DND-41 (cell line): ENCODE results near the gene USF3.

ENCODE experiments used
- ATAC-seq: fragments of 200-7000 bp; cut with Tn5 transposase; 3 replicates; pipeline ENCODE4 v1.9.1; 2021; ENCODE audit warnings: low read depth; ENCODE audit not compliant: insufficient read depth
- DNase-seq: peaks from one replicate; pipeline ENCODE4 v3.0.0-alpha.2; 2020
- H2AFZ ChIP-seq: 2 replicates; pipeline ENCODE4 v1.6.0; 2012; ENCODE audit warnings: low read depth, low read length
- H3K27ac ChIP-seq: 2 replicates; pipeline ENCODE4 v1.5.1; 2012; ENCODE audit warnings: low read length, inconsistent platforms
- H3K27me3 ChIP-seq: fragments of 200-600 bp; sonication (generic); 2 replicates; pipeline ENCODE4 v1.6.0; 2012; ENCODE audit warnings: low read length, mild to moderate bottlenecking, inconsistent platforms; ENCODE audit not compliant: insufficient read depth, poor library complexity
- H3K36me3 ChIP-seq: 2 replicates; pipeline ENCODE4 v1.5.1; 2012; ENCODE audit warnings: low read length, inconsistent platforms; ENCODE audit not compliant: insufficient read depth
- H3K4me1 ChIP-seq: 2 replicates; pipeline ENCODE4 v1.5.1; 2012; ENCODE audit warnings: mild to moderate bottlenecking, low read length; ENCODE audit not compliant: insufficient read depth
- H3K4me2 ChIP-seq: 2 replicates; pipeline ENCODE4 v1.6.0; 2012; ENCODE audit warnings: mild to moderate bottlenecking, moderate library complexity, low read length, inconsistent platforms; ENCODE audit not compliant: insufficient read depth
- H3K4me3 ChIP-seq, 2 experiments: fragments of 200-600 bp in 1 of 2; shearing (Covaris generic) in 1 of 2; 2 replicates each; pipeline ENCODE4 v1.5.1; 2012 to 2016; ENCODE audit warnings: inconsistent platforms in 2 of 2, low read length in 2 of 2, mild to moderate bottlenecking in 2 of 2, low read depth in 1 of 2, moderate library complexity in 1 of 2
- H3K79me2 ChIP-seq: 2 replicates; pipeline ENCODE4 v1.6.0; 2012; ENCODE audit warnings: low read length, inconsistent platforms; ENCODE audit not compliant: insufficient read depth
- H3K9ac ChIP-seq: 2 replicates; pipeline ENCODE4 v1.6.0; 2012; ENCODE audit warnings: low read depth, mild to moderate bottlenecking, inconsistent platforms, low read length, moderate library complexity
- H3K9me3 ChIP-seq: 2 replicates; pipeline ENCODE4 v1.5.1; 2012; ENCODE audit warnings: low read length, moderate library complexity, mild to moderate bottlenecking, inconsistent platforms; ENCODE audit not compliant: insufficient read depth, severe bottlenecking
- H4K20me1 ChIP-seq: 2 replicates; pipeline ENCODE4 v1.6.0; 2012; ENCODE audit warnings: low read length; ENCODE audit not compliant: insufficient read depth
- EZH2 ChIP-seq: IDR thresholded peaks from 3 replicates; pipeline ENCODE4 v1.6.1; 2012; ENCODE audit warnings: borderline replicate concordance, low read depth, mild to moderate bottlenecking, moderate library complexity, low read length, inconsistent platforms; ENCODE audit not compliant: severe bottlenecking
- TF ChIP-seq, protein P1 (sequence below): IDR thresholded peaks from 2 replicates; pipeline ENCODE4 v1.5.1; 2012; ENCODE audit warnings: borderline replicate concordance, low read length, moderate library complexity, mild to moderate bottlenecking; ENCODE audit not compliant: poor library complexity, severe bottlenecking; ENCODE audit errors: extremely low read depth

The USF3 gene

GRCh38 chr3:113614402-113614801 is 82.0 kb downstream of the USF3 start:
- ATAC-seq, result no peak

DNA sequence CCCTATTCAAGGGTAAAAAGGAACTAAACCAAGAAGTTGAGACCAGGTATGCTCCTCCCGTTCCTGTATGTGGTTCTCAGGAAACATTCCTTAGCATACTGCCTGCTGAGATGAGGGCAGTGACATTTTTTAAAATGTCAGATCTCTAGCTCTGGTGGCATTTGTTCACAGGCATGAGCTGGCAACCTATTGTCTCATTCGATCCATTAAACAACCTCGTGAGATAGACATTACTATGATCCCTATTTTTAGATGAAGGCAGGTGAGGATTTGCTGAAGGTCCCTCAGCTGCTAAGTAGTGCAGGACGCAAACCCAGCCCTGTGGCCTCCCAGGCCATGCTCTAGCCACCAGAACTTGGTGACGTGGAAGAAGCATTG is 89.2 kb downstream of the USF3 start:
- Histone ChIP-seq H2AFZ (peak overlapping the region; percentile 33), H4K20me1 (no peaks in the 10 kb centered on the region), H3K4me1 (peaks cover 32% of the 10 kb centered on the region), H3K9ac (peak overlapping the region; percentile 26; the same call in 1 of the 2 replicates), H3K9me3 (no peaks in the 10 kb centered on the region), H3K36me3 (no peaks in the 10 kb centered on the region), H3K4me3 (peak overlapping the region in 1 of 2 experiments; percentile 40; a peak in 2 of 4 replicates), H3K27me3 (no peaks in the 10 kb centered on the region), H3K79me2 (no peaks in the 10 kb centered on the region), H3K27ac (peak overlapping the region; percentile 72), H3K4me2 (peak overlapping the region; percentile 64)
- no peak for TF ChIP-seq EZH2
- TF ChIP-seq, protein P1, sequence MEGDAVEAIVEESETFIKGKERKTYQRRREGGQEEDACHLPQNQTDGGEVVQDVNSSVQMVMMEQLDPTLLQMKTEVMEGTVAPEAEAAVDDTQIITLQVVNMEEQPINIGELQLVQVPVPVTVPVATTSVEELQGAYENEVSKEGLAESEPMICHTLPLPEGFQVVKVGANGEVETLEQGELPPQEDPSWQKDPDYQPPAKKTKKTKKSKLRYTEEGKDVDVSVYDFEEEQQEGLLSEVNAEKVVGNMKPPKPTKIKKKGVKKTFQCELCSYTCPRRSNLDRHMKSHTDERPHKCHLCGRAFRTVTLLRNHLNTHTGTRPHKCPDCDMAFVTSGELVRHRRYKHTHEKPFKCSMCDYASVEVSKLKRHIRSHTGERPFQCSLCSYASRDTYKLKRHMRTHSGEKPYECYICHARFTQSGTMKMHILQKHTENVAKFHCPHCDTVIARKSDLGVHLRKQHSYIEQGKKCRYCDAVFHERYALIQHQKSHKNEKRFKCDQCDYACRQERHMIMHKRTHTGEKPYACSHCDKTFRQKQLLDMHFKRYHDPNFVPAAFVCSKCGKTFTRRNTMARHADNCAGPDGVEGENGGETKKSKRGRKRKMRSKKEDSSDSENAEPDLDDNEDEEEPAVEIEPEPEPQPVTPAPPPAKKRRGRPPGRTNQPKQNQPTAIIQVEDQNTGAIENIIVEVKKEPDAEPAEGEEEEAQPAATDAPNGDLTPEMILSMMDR, result no peak
- DNase-seq, result no peak
- ATAC-seq, result peak; percentile 21; the same call in 2 of the 3 replicates

More at GRCh38 chr3:113614402-113614801, 82.0 kb downstream of the USF3 start:
- Histone ChIP-seq H4K20me1 (no peaks in the 10 kb centered on the region), H3K36me3 (no peaks in the 10 kb centered on the region), H3K27me3 (no peaks in the 10 kb centered on the region), H3K79me2 (no peaks in the 10 kb centered on the region), H3K4me1 (no peaks in the 10 kb centered on the region), H3K9ac (no peak overlapping the region), H2AFZ (no peak overlapping the region), H3K4me3 (no peak overlapping the region), H3K9me3 (no peaks in the 10 kb centered on the region), H3K27ac (no peak overlapping the region), H3K4me2 (no peak overlapping the region)
- no peak for TF ChIP-seq EZH2
- DNase-seq, result no peak

GRCh38 chr3:113606539-113607218 is 89.8 kb downstream of the USF3 start:
- Histone ChIP-seq H3K4me3 (peak overlapping the region in 1 of 2 experiments; percentile 40; a peak in 2 of 4 replicates), H3K4me2 (peak overlapping the region; percentile 64), H3K27ac (peak overlapping the region; percentile 72)

GRCh38 chr3:113602836-113603235 is 93.6 kb downstream of the USF3 start:
- Histone ChIP-seq H3K79me2 (no peaks in the 10 kb centered on the region), H3K4me3 (no peak overlapping the region), H4K20me1 (no peaks in the 10 kb centered on the region), H3K9me3 (no peaks in the 10 kb centered on the region), H3K4me1 (peaks cover 27% of the 10 kb centered on the region), H3K27me3 (no peaks in the 10 kb centered on the region), H3K36me3 (no peaks in the 10 kb centered on the region), H3K27ac (no peak overlapping the region), H3K9ac (no peak overlapping the region), H3K4me2 (no peak overlapping the region), H2AFZ (no peak overlapping the region)
- no peak for TF ChIP-seq EZH2
- TF ChIP-seq, protein P1, result no peak
- ATAC-seq, result no peak
- DNase-seq, result no peak

More at GRCh38 chr3:113606539-113607218, 89.8 kb downstream of the USF3 start:
- ATAC-seq (peak; percentile 98), DNase-seq (peak; percentile 86)
- Histone ChIP-seq H3K9ac (peak overlapping the region; percentile 26), H3K79me2 (no peaks in the 10 kb centered on the region), H3K27me3 (no peaks in the 10 kb centered on the region), H3K36me3 (no peaks in the 10 kb centered on the region), H3K9me3 (no peaks in the 10 kb centered on the region), H2AFZ (peak overlapping the region; percentile 33), H4K20me1 (no peaks in the 10 kb centered on the region), H3K4me1 (peaks cover 32% of the 10 kb centered on the region)
- no peak for TF ChIP-seq EZH2
- TF ChIP-seq, protein P1, result no peak
